Activated CD4-positive, alpha-beta T cell treated with anti-CD3 and anti-CD28 coated beads for 36 hours (primary cell): ENCODE measurements around the gene TMEM25. TPM values are rescaled to one million over a fixed set of nuclear protein-coding genes. Genes with fewer than 3 reads are reported as not detected.
A peak's percentile ranks its signal among the peaks of the same experiment; 100 is the strongest.
"Not testable (repeated sequence)": the region's sequence is repeated elsewhere in the genome, so short reads cannot be mapped to it uniquely, and the experiment has no call there.

ENCODE experiments used
- ATAC-seq: fragments of 200-7000 bp; cut with Tn5 transposase; one replicate; pipeline ENCODE4 v1.10.0; 2021; ENCODE audit warnings: mild to moderate bottlenecking, moderate library complexity
- CTCF ChIA-PET: fragments of 350-600 bp; sonication (Branson Sonifier 250); formaldehyde crosslinking; loops from one replicate; lab custom pipeline; 2021; ENCODE audit warnings: antibody characterized with exemption; lab: Charles Lee
- POLR2A ChIA-PET: fragments of 350-600 bp; sonication (Branson Sonifier 250); formaldehyde crosslinking; loops from one replicate; lab custom pipeline; 2021; ENCODE audit warnings: antibody characterized with exemption, inconsistent platforms; lab: Charles Lee
- DNase-seq: peaks from one replicate; pipeline ENCODE4 v3.0.0-alpha.2; 2020
- H3K27ac Mint-ChIP-seq: one replicate; pipeline ENCODE4 v1.8.0; 2021; ENCODE audit warnings: mixed read lengths
- H3K27me3 Mint-ChIP-seq: one replicate; pipeline ENCODE4 v1.8.0; 2021; ENCODE audit warnings: mixed read lengths
- H3K36me3 Mint-ChIP-seq: one replicate; pipeline ENCODE4 v1.8.0; 2021; ENCODE audit warnings: low read depth, mixed read lengths
- H3K4me1 Mint-ChIP-seq: one replicate; pipeline ENCODE4 v1.8.0; 2021; ENCODE audit warnings: mixed read lengths
- H3K4me3 Mint-ChIP-seq: one replicate; pipeline ENCODE4 v1.8.0; 2021; ENCODE audit warnings: mild to moderate bottlenecking, moderate library complexity, mixed read lengths
- H3K9me3 Mint-ChIP-seq: one replicate; pipeline ENCODE4 v1.8.0; 2021; ENCODE audit warnings: low read depth, mixed read lengths
- intact Hi-C, 2 experiments: fragments of 100-400 bp; cut with DNase I in 1 of 2; cut with micrococcal nuclease in 1 of 2; formaldehyde crosslinking; loops; one replicate each; pipeline versions ENCODE4 v1.14.2 to v1.15.1; 2022 to 2024; cut with DNase I, micrococcal nuclease
- total RNA-seq, 2 experiments: library from RNA; stranded (reverse); gene quantifications; one replicate each; pipeline ENCODE4 v1.2.3, GENCODE V29; 2021

Gene TMEM25
- 10 to 100 TPM; 12.2 to 17.4 TPM for total RNA-seq

- H3K4me1 Mint-ChIP-seq: peaks cover 27% of the 10 kb centered on the region
- peak; percentile 87 for DNase-seq
- intact Hi-C loops: loop anchor here (2.0 to 5.0 kb wide), 2 partner anchors 36 to 42 kb away; partner anchors contain the start of genes ARCN1 (in 1 of the 2) and IFT46 (in 1 of the 2)
- peak within 1 kb of the TSS; percentile 82 for H3K4me3 Mint-ChIP-seq
- peak within 1 kb of the TSS; percentile 75 for H3K27ac Mint-ChIP-seq
- H3K36me3 Mint-ChIP-seq: peaks cover 3% of the 10 kb centered on the region
- CTCF ChIA-PET: interaction anchor here (0.6 to 1.0 kb wide), 4 partner anchors 22 to 415 kb away, joined by 3 to 5 read pairs (median 4); no protein-coding TSS in a partner anchor
- H3K27me3 Mint-ChIP-seq: no peaks in the 10 kb centered on the region
- H3K9me3 Mint-ChIP-seq: no peaks in the 10 kb centered on the region
- POLR2A ChIA-PET: interaction anchor here (0.6 kb wide), 1 partner anchor 43 kb away, joined by 4 read pairs; no protein-coding TSS in a partner anchor
- peak; percentile 90 for ATAC-seq
Measured at GRCh38 chr11:118530683-118531596, at the start of gene TMEM25. TSS of gene TMEM25 (plus strand) at chr11:118531192. CDS start at chr11:118531802, 610 bp downstream.

GRCh38 chr11:118481238-118481637 lies 49.8 kb upstream of the TMEM25 start:
- ChIA-PET CTCF (interaction anchor here (1.3 kb wide), 1 partner anchor 12 kb away, joined by 4 read pairs; no protein-coding TSS in a partner anchor), POLR2A (interaction anchor here (0.6 kb wide), 2 partner anchors 35 to 104 kb away, joined by 6 read pairs; no protein-coding TSS in a partner anchor)
- H3K36me3 Mint-ChIP-seq: peaks cover 64% of the 10 kb centered on the region
- ATAC-seq, H3K9me3 Mint-ChIP-seq, H3K27ac Mint-ChIP-seq, H3K4me3 Mint-ChIP-seq, H3K4me1 Mint-ChIP-seq, intact Hi-C loops, H3K27me3 Mint-ChIP-seq, DNase-seq: not testable (repeated sequence)

- Mint-ChIP-seq H3K4me1 (no peaks in the 10 kb centered on the region), H3K9me3 (no peaks in the 10 kb centered on the region), H3K27me3 (no peaks in the 10 kb centered on the region), H3K27ac (peak overlapping the region; percentile 17), H3K36me3 (peaks cover 50% of the 10 kb centered on the region), H3K4me3 (no peak overlapping the region)
- CTCF ChIA-PET: interaction anchor here (0.8 to 0.9 kb wide), 2 partner anchors 68 to 189 kb away, joined by 3 read pairs; no protein-coding TSS in a partner anchor
- intact Hi-C loops: no loop called here
- ATAC-seq (no peak), DNase-seq (no peak)
- POLR2A ChIA-PET: interaction anchor here (0.6 kb wide), 1 partner anchor 104 kb away, joined by 3 read pairs; no protein-coding TSS in a partner anchor
Measured at GRCh38 chr11:118484405-118484804, 46.6 kb upstream of the TMEM25 start.

- ChIA-PET POLR2A (no interaction called here), CTCF (interaction anchor here (0.6 to 0.8 kb wide), 3 partner anchors 69 to 81 kb away, joined by 3 read pairs; no protein-coding TSS in a partner anchor)
- Mint-ChIP-seq H3K27me3 (no peaks in the 10 kb centered on the region), H3K27ac (peak overlapping the region; percentile 31), H3K4me3 (no peak overlapping the region), H3K9me3 (no peaks in the 10 kb centered on the region), H3K36me3 (peaks cover 46% of the 10 kb centered on the region), H3K4me1 (no peaks in the 10 kb centered on the region)
- ATAC-seq (no peak), DNase-seq (no peak)
- intact Hi-C loops: loop anchor here (5.0 kb wide), 2 partner anchors 82 to 178 kb away; partner anchors contain the start of gene IFT46 (in 1 of the 2)
Measured at GRCh38 chr11:118485273-118485672, 45.7 kb upstream of the TMEM25 start.

GRCh38 chr11:118488480-118489109 lies 42.4 kb upstream of the TMEM25 start:
- Mint-ChIP-seq H3K4me3 (no peak overlapping the region), H3K36me3 (peaks cover 42% of the 10 kb centered on the region), H3K27me3 (no peaks in the 10 kb centered on the region), H3K9me3 (no peaks in the 10 kb centered on the region), H3K27ac (peak overlapping the region; percentile 10), H3K4me1 (peaks cover 5% of the 10 kb centered on the region)
- ChIA-PET CTCF (interaction anchor here (0.6 to 2.0 kb wide), 26 partner anchors 11 to 294 kb away, joined by 3 to 15 read pairs (median 3); partner anchors contain the start of genes CD3D and CD3G), POLR2A (interaction anchor here (0.6 to 1.0 kb wide), 5 partner anchors 42 to 232 kb away, joined by 3 to 7 read pairs (median 3); no protein-coding TSS in a partner anchor)
- peak; percentile 90 for DNase-seq
- intact Hi-C loops: loop anchor here (1.0 to 5.0 kb wide), 8 partner anchors 52 to 344 kb away; partner anchors contain the start of genes ATP5MG (in 2 of the 2), IFT46 (in 1 of the 2) and KMT2A (in 1 of the 2)
- ATAC-seq: peak; percentile 71

GRCh38 chr11:118491041-118491440 lies 40.0 kb upstream of the TMEM25 start:
- CTCF ChIA-PET: interaction anchor here (0.6 to 1.8 kb wide), 8 partner anchors 30 to 196 kb away, joined by 3 to 8 read pairs (median 4); no protein-coding TSS in a partner anchor
- peak; percentile 46 for DNase-seq
- ATAC-seq: peak; percentile 83
- no peaks in the 10 kb centered on the region for H3K9me3 Mint-ChIP-seq
- no peak overlapping the region for H3K4me3 Mint-ChIP-seq
- peak overlapping the region; percentile 88 for H3K27ac Mint-ChIP-seq
- peaks cover 43% of the 10 kb centered on the region for H3K36me3 Mint-ChIP-seq
- POLR2A ChIA-PET: no interaction called here
- intact Hi-C loops: no loop called here
- no peaks in the 10 kb centered on the region for H3K27me3 Mint-ChIP-seq
- H3K4me1 Mint-ChIP-seq: peaks cover 5% of the 10 kb centered on the region

GRCh38 chr11:118497831-118498230 lies 33.2 kb upstream of the TMEM25 start:
- no peaks in the 10 kb centered on the region for H3K9me3 Mint-ChIP-seq
- peaks cover under 1% of the 10 kb centered on the region for H3K4me1 Mint-ChIP-seq
- peaks cover 49% of the 10 kb centered on the region for H3K36me3 Mint-ChIP-seq
- H3K27me3 Mint-ChIP-seq: no peaks in the 10 kb centered on the region
- no peak overlapping the region for H3K4me3 Mint-ChIP-seq
- DNase-seq: no peak
- ChIA-PET CTCF (interaction anchor here (0.6 to 0.7 kb wide), 2 partner anchors 221 to 1651 kb away, joined by 3 read pairs; no protein-coding TSS in a partner anchor), POLR2A (no interaction called here)
- no peak for ATAC-seq
- intact Hi-C loops: no loop called here
- no peak overlapping the region for H3K27ac Mint-ChIP-seq

GRCh38 chr11:118503216-118503615 lies 27.8 kb upstream of the TMEM25 start:
- Mint-ChIP-seq H3K27ac (peak overlapping the region; percentile 40), H3K27me3 (no peaks in the 10 kb centered on the region), H3K4me1 (peaks cover 3% of the 10 kb centered on the region), H3K4me3 (no peak overlapping the region), H3K9me3 (no peaks in the 10 kb centered on the region), H3K36me3 (peaks cover 58% of the 10 kb centered on the region)
- ChIA-PET POLR2A (no interaction called here), CTCF (interaction anchor here (1.2 kb wide), 1 partner anchor 104 kb away, joined by 4 read pairs; no protein-coding TSS in a partner anchor)
- ATAC-seq (no peak), DNase-seq (peak; percentile 12)
- intact Hi-C loops: no loop called here

- H3K4me1 Mint-ChIP-seq: peaks cover 7% of the 10 kb centered on the region
- ATAC-seq (no peak), DNase-seq (no peak)
- CTCF ChIA-PET: interaction anchor here (0.6 kb wide), 1 partner anchor 19 kb away, joined by 3 read pairs; no protein-coding TSS in a partner anchor
- POLR2A ChIA-PET: no interaction called here
- intact Hi-C loops: loop anchor here in 1 of 2 experiments (10.0 kb wide), 1 partner anchor 53 kb away; the partner anchor contains the start of gene IFT46
- H3K4me3 Mint-ChIP-seq: no peak overlapping the region
- H3K27ac Mint-ChIP-seq: no peak overlapping the region
- no peaks in the 10 kb centered on the region for H3K9me3 Mint-ChIP-seq
- H3K36me3 Mint-ChIP-seq: peaks cover 41% of the 10 kb centered on the region
- H3K27me3 Mint-ChIP-seq: no peaks in the 10 kb centered on the region
Measured at GRCh38 chr11:118511601-118512000, 19.4 kb upstream of the TMEM25 start.

- Mint-ChIP-seq H3K4me3 (no peak overlapping the region), H3K9me3 (no peaks in the 10 kb centered on the region), H3K36me3 (peaks cover 44% of the 10 kb centered on the region), H3K4me1 (peaks cover 7% of the 10 kb centered on the region), H3K27me3 (no peaks in the 10 kb centered on the region), H3K27ac (peak overlapping the region; percentile 20)
- intact Hi-C loops: loop anchor here in 1 of 2 experiments (10.0 kb wide), 1 partner anchor 51 kb away; the partner anchor contains the start of gene IFT46
- ChIA-PET POLR2A (no interaction called here), CTCF (interaction anchor here (0.5 kb wide), 1 partner anchor 75 kb away, joined by 3 read pairs; no protein-coding TSS in a partner anchor)
- ATAC-seq (no peak), DNase-seq (no peak)
Measured at GRCh38 chr11:118514103-118514502, 16.9 kb upstream of the TMEM25 start.
